Gastroesophageal sphincter (tissue), 4 donors: ENCODE data around the gene WFIKKN2. TPM values are rescaled to one million over a fixed set of nuclear protein-coding genes. Genes with fewer than 3 reads are reported as not detected.

ENCODE experiments used
- ATAC-seq: fragments of 150-250 bp; one replicate; pipeline ENCODE4 v1.9.1; 2016; ENCODE audit warnings: mild to moderate bottlenecking, moderate library complexity
- H3K27ac ChIP-seq, 4 donors: fragments of 200-600 bp; sonication (generic) in 3 of 4; 1 replicate in 3 of 4; 2 replicates in 1 of 4; pipeline ENCODE4 v1.5.1; 2016 to 2019
- H3K27me3 ChIP-seq: fragments of 200-600 bp; sonication (generic); one replicate; pipeline ENCODE4 v1.5.1; 2019
- H3K36me3 ChIP-seq, 2 donors: fragments of 200-600 bp; sonication (generic); one replicate each; pipeline ENCODE4 v1.5.1; 2019; ENCODE audit warnings: control low read depth in 1 of 2
- H3K4me1 ChIP-seq, 3 donors: fragments of 200-600 bp; sonication (generic); 1 replicate in 2 of 3; 2 replicates in 1 of 3; pipeline ENCODE4 v1.5.1; 2016 to 2019; ENCODE audit warnings: control low read depth in 2 of 3
- H3K4me3 ChIP-seq, 2 donors: fragments of 200-600 bp; sonication (generic); one replicate each; pipeline ENCODE4 v1.5.1; 2019; ENCODE audit warnings: mild to moderate bottlenecking in 1 of 2, moderate library complexity in 1 of 2
- H3K9me3 ChIP-seq, 3 donors: fragments of 200-600 bp; sonication (generic); one replicate each; pipeline ENCODE4 v1.5.1; 2017 to 2019; ENCODE audit warnings: control low read depth in 2 of 3
- CTCF ChIP-seq, 4 experiments: fragments of 200-600 bp in 2 of 4; fragments of 450-650 bp in 2 of 4; sonication (generic) in 1 of 4; IDR thresholded peaks; one replicate each; pipeline ENCODE4 v1.5.1; 2017 to 2019; ENCODE audit warnings: antibody characterized with exemption in 4 of 4, mild to moderate bottlenecking in 2 of 4, moderate library complexity in 2 of 4
- EP300 ChIP-seq: sonication (generic); formaldehyde crosslinking; IDR thresholded peaks from one replicate; pipeline ENCODE4 v1.6.1; 2017; ENCODE audit warnings: antibody characterized with exemption, mild to moderate bottlenecking
- POLR2A ChIP-seq, 2 donors: fragments of 450-650 bp; IDR thresholded peaks; one replicate each; pipeline ENCODE4 v1.6.1; 2017; ENCODE audit warnings: antibody characterized with exemption in 2 of 2, mild to moderate bottlenecking in 2 of 2, moderate library complexity in 1 of 2
- POLR2AphosphoS5 ChIP-seq: sonication (generic); formaldehyde crosslinking; IDR thresholded peaks from one replicate; pipeline ENCODE4 v1.6.1; 2017; ENCODE audit warnings: antibody characterized with exemption
- WGBS, 2 donors: methylation state at CpG; one replicate each; pipeline ENCODE4 v1.1.5; 2018; ENCODE audit warnings: low coverage in 1 of 2; 5-methylcytosine and 5-hydroxymethylcytosine counted together
- small RNA-seq, 4 donors: library from RNA; depleted of rRNA; stranded (forward); fragments of <200 nt; gene quantifications; one replicate each; pipeline ENCODE3, GENCODE V24; 2016
- total RNA-seq, 4 donors: library from RNA; depleted of rRNA; stranded (reverse); fragments of >200 nt; gene quantifications; one replicate each; pipeline ENCODE4 v1.1.0, GENCODE V29; 2016

Gene WFIKKN2
- total RNA-seq, 4 donors from 2014 or later: 0.16 to 0.69 (median 0.36) TPM

- Histone ChIP-seq H3K9me3 (no peaks in the 10 kb centered on the region), H3K4me3 (no peak overlapping the region), H3K27ac (no peak overlapping the region), H3K36me3 (no peaks in the 10 kb centered on the region), H3K4me1 (peaks cover 0 to 4% (median 0%) of the 10 kb centered on the region in 3 donors), H3K27me3 (no peaks in the 10 kb centered on the region)
- 73% methylated on average over 3 of the region's 3 CpGs; no CpG with 5 or more reads in 1 of the 2 donors for WGBS, 2 donors
- no peak for ATAC-seq
- TF ChIP-seq POLR2AphosphoS5 (no peak), EP300 (no peak), CTCF (IDR thresholded peaks at IDR 0.05) (no peak), POLR2A (IDR thresholded peaks at IDR 0.05) (no peak)
These were observed 54.2 kb downstream of the WFIKKN2 start for GRCh38 chr17:50889528-50890118.

- no peaks in the 10 kb centered on the region for H3K9me3 ChIP-seq
- no peaks in the 10 kb centered on the region for H3K36me3 ChIP-seq
- H3K27ac ChIP-seq: no peak overlapping the region
- H3K27me3 ChIP-seq: no peaks in the 10 kb centered on the region
- peaks cover 0 to 4% (median 0%) of the 10 kb centered on the region in 3 donors for H3K4me1 ChIP-seq
- WGBS, 2 donors: 79 to 81% methylated on average over 9 to 12 of the region's 12 CpGs
- no peak for TF ChIP-seq CTCF (IDR thresholded peaks at IDR 0.05)
- no peak for TF ChIP-seq EP300
- no peak for TF ChIP-seq POLR2A (IDR thresholded peaks at IDR 0.05)
- TF ChIP-seq POLR2AphosphoS5: no peak
- H3K4me3 ChIP-seq: no peak overlapping the region
- ATAC-seq: no peak
These were observed 55.5 kb downstream of the WFIKKN2 start for GRCh38 chr17:50890675-50891516.

GRCh38 chr17:50891577-50891989, 56.2 kb downstream of the WFIKKN2 start:
- WGBS, 2 donors: 94 to 100% methylated on average over 4 of the region's 4 CpGs
- TF ChIP-seq EP300: no peak
- TF ChIP-seq POLR2AphosphoS5: no peak
- no peak for TF ChIP-seq POLR2A (IDR thresholded peaks at IDR 0.05)
- no peak for TF ChIP-seq CTCF (IDR thresholded peaks at IDR 0.05)
- Histone ChIP-seq H3K9me3 (no peaks in the 10 kb centered on the region), H3K36me3 (no peaks in the 10 kb centered on the region), H3K4me1 (peaks cover 0 to 4% (median 0%) of the 10 kb centered on the region in 3 donors), H3K4me3 (no peak overlapping the region), H3K27ac (no peak overlapping the region), H3K27me3 (no peaks in the 10 kb centered on the region)
- no peak for ATAC-seq

Small RNAs within 50 kb of the gene (small RNA-seq; reads per million reads assigned to genes)
- 0 reads per million in 4 donors for gene AC005921.1

Other genes with a start within 250 kb of the WFIKKN2 start
- 10 to 100 TPM in 1 of 4 donors, 1 to 10 TPM in 3; 2.0 to 18.7 (median 5.1) TPM for gene ABCC3, start 200.7 kb upstream of the WFIKKN2 start, total RNA-seq
- gene ANKRD40, start 127.7 kb upstream of the WFIKKN2 start, total RNA-seq: 100 to 1,000 TPM in 1 of 4 donors, 10 to 100 TPM in 3; 65.8 to 125 (median 89.2) TPM
- gene LUC7L3, start 116.0 kb upstream of the WFIKKN2 start, total RNA-seq: 100 to 1,000 TPM in 1 of 4 donors, 10 to 100 TPM in 3; 40.1 to 134 (median 54.6) TPM
- not detected for gene ANKRD40CL, start 68.1 kb upstream of the WFIKKN2 start, total RNA-seq
- 10 to 100 TPM; 27.8 to 47.2 (median 29.6) TPM for gene TOB1, start 30.8 kb downstream of the WFIKKN2 start, total RNA-seq